SK-N-SH treated with all-trans-retinoic acid at 6 μM for 48 hours (cell line): ENCODE measurements around the gene TIMP2.

Experiments used
- ATAC-seq: fragments of 200-7000 bp; cut with Tn5 transposase; 3 replicates; pipeline ENCODE4 v1.9.1; 2020; ENCODE audit warnings: mild to moderate bottlenecking, moderate library complexity
- ARNTL ChIP-seq: fragments of 450-650 bp; formaldehyde crosslinking; IDR thresholded peaks from 2 replicates; pipeline ENCODE4 v1.5.0; 2020; ENCODE audit warnings: low read depth, mild to moderate bottlenecking, moderate library complexity, borderline replicate concordance
- CREB5 ChIP-seq: fragments of 250-450 bp; sonication (Bioruptor Pico); IDR thresholded peaks from 2 replicates; pipeline ENCODE4 v1.5.1; 2020; ENCODE audit warnings: low read depth, mild to moderate bottlenecking, moderate library complexity
- CSRNP3 ChIP-seq: fragments of 250-450 bp; sonication (Bioruptor Pico); IDR thresholded peaks from 2 replicates; pipeline ENCODE4 v1.5.1; 2021; ENCODE audit warnings: mild to moderate bottlenecking, moderate library complexity
- ESRRG ChIP-seq: fragments of 250-450 bp; sonication (Bioruptor Pico); IDR thresholded peaks from 2 replicates; pipeline ENCODE4 v1.6.1; 2021; ENCODE audit warnings: mild to moderate bottlenecking
- GLIS3 ChIP-seq: fragments of 250-450 bp; sonication (Bioruptor Pico); IDR thresholded peaks from 2 replicates; pipeline ENCODE4 v1.5.0; 2020; ENCODE audit warnings: mild to moderate bottlenecking, moderate library complexity
- POU6F1 ChIP-seq: fragments of 250-450 bp; sonication (Bioruptor Pico); IDR thresholded peaks from 2 replicates; pipeline ENCODE4 v1.8.0; 2021; ENCODE audit warnings: low read depth, mild to moderate bottlenecking, moderate library complexity, borderline replicate concordance
- SNAI2 ChIP-seq: fragments of 250-450 bp; sonication (Bioruptor Pico); IDR thresholded peaks from 2 replicates; pipeline ENCODE4 v1.5.0; 2020; ENCODE audit warnings: mild to moderate bottlenecking, moderate library complexity
- TOX ChIP-seq: fragments of 250-450 bp; sonication (Bioruptor Pico); IDR thresholded peaks from 2 replicates; pipeline ENCODE4 v1.8.0; 2021; ENCODE audit warnings: mild to moderate bottlenecking, moderate library complexity, borderline replicate concordance
- TSHZ2 ChIP-seq: fragments of 250-450 bp; sonication (Bioruptor Pico); IDR thresholded peaks from 2 replicates; pipeline ENCODE4 v1.5.0; 2020; ENCODE audit warnings: mild to moderate bottlenecking, moderate library complexity
- ZC3H10 ChIP-seq: fragments of 250-450 bp; sonication (Bioruptor Pico); IDR thresholded peaks from 2 replicates; pipeline ENCODE4 v1.5.1; 2021; ENCODE audit warnings: mild to moderate bottlenecking, moderate library complexity
- ZFP3 ChIP-seq: fragments of 250-450 bp; sonication (Bioruptor Pico); IDR thresholded peaks from 2 replicates; pipeline ENCODE4 v1.5.0; 2020; ENCODE audit warnings: mild to moderate bottlenecking, moderate library complexity
- ZFP30 ChIP-seq: fragments of 450-650 bp; formaldehyde crosslinking; IDR thresholded peaks from 2 replicates; pipeline ENCODE4 v1.5.0; 2022; ENCODE audit warnings: mild to moderate bottlenecking, moderate library complexity
- ZNF565 ChIP-seq: fragments of 450-650 bp; formaldehyde crosslinking; conservative IDR thresholded peaks from 2 replicates; pipeline ENCODE4 v1.5.0; 2020; ENCODE audit warnings: low read depth, mild to moderate bottlenecking, moderate library complexity
- ZNF70 ChIP-seq: fragments of 450-650 bp; formaldehyde crosslinking; IDR thresholded peaks from 2 replicates; pipeline ENCODE4 v1.5.0; 2020; ENCODE audit warnings: mild to moderate bottlenecking, moderate library complexity
- ZNF8 ChIP-seq: fragments of 450-650 bp; formaldehyde crosslinking; IDR thresholded peaks from 2 replicates; pipeline ENCODE4 v1.5.0; 2020; ENCODE audit warnings: mild to moderate bottlenecking, moderate library complexity

Gene TIMP2

GRCh38 chr17:78919861-78920450 lies 5.2 kb downstream of the TIMP2 start:
- TF ChIP-seq ARNTL (CRISPR knock-in tag) (no peak), TOX (CRISPR knock-in tag) (no peak), POU6F1 (CRISPR knock-in tag) (no peak), ZFP3 (CRISPR knock-in tag) (no peak), CREB5 (CRISPR knock-in tag) (no peak), TSHZ2 (CRISPR knock-in tag) (no peak), ZNF8 (CRISPR knock-in tag) (no peak)
- no peak for ATAC-seq

GRCh38 chr17:78918979-78919378 lies 6.2 kb downstream of the TIMP2 start:
- ATAC-seq, result no peak
- no peak for TF ChIP-seq TSHZ2 (CRISPR knock-in tag)
- TF ChIP-seq CREB5 (CRISPR knock-in tag), result no peak
- no peak for TF ChIP-seq ESRRG
- TF ChIP-seq ZC3H10 (CRISPR knock-in tag), result no peak
- TF ChIP-seq GLIS3, result no peak
- no peak for TF ChIP-seq ZNF8 (CRISPR knock-in tag)
- no peak for TF ChIP-seq SNAI2
- no peak for TF ChIP-seq ZFP30
- no peak for TF ChIP-seq POU6F1 (CRISPR knock-in tag)
- TF ChIP-seq ZFP3 (CRISPR knock-in tag), result no peak
- TF ChIP-seq ZNF565 (CRISPR knock-in tag), result no peak
- no peak for TF ChIP-seq ZNF70 (CRISPR knock-in tag)
- no peak for TF ChIP-seq CSRNP3 (CRISPR knock-in tag)
